NCI-H2081 treated with DMSO at 0.1 percent for 48 hours (cell line): ENCODE results near the gene EPHX1.
"Not testable (repeated sequence)": the region's sequence is repeated elsewhere in the genome, so short reads cannot be mapped to it uniquely, and the experiment has no call there.

Experiments used
- DNase-seq: peaks from one replicate; lab custom pipeline; 2025; lab: John Stamatoyannopoulos, UW

EPHX1 gene

GRCh38 chr1:225809842-225810578, at the start of gene EPHX1:
TSS of gene EPHX1 (plus strand) at chr1:225810124. CDS start at chr1:225828730, 18,606 bp downstream.
- peak; percentile 44 for DNase-seq

- DNase-seq = no peak
Measured at GRCh38 chr1:225760531-225760930, 49.4 kb upstream of the EPHX1 start.

- DNase-seq = not testable (repeated sequence)
Measured at GRCh38 chr1:225761395-225761794, 48.5 kb upstream of the EPHX1 start.

- DNase-seq = no peak
Measured at GRCh38 chr1:225762002-225762441, 47.9 kb upstream of the EPHX1 start.

- no peak for DNase-seq
Measured at GRCh38 chr1:225762444-225762843, 47.5 kb upstream of the EPHX1 start.

GRCh38 chr1:225763716-225764548, 46.0 kb upstream of the EPHX1 start:
- no peak for DNase-seq

- DNase-seq = no peak
Measured at GRCh38 chr1:225765982-225766674, 43.8 kb upstream of the EPHX1 start.

- no peak for DNase-seq
Measured at GRCh38 chr1:225766967-225767633, 42.8 kb upstream of the EPHX1 start.

- peak; percentile 45 for DNase-seq
Measured at GRCh38 chr1:225767634-225768540, 42.0 kb upstream of the EPHX1 start.

- DNase-seq = no peak
Measured at GRCh38 chr1:225768662-225769426, 41.1 kb upstream of the EPHX1 start.

GRCh38 chr1:225769687-225770086, 40.2 kb upstream of the EPHX1 start:
- no peak for DNase-seq

GRCh38 chr1:225770561-225771248, 39.2 kb upstream of the EPHX1 start:
- no peak for DNase-seq

GRCh38 chr1:225771661-225772322, 38.1 kb upstream of the EPHX1 start:
- DNase-seq = no peak

GRCh38 chr1:225772323-225772768, 37.6 kb upstream of the EPHX1 start:
- DNase-seq = peak; percentile 69

GRCh38 chr1:225772848-225773247, 37.1 kb upstream of the EPHX1 start:
- DNase-seq = no peak

GRCh38 chr1:225774281-225775147, 35.4 kb upstream of the EPHX1 start:
- DNase-seq = no peak

GRCh38 chr1:225776294-225776693, 33.6 kb upstream of the EPHX1 start:
- DNase-seq = no peak

- DNase-seq = peak; percentile 68
Measured at GRCh38 chr1:225777058-225777582, 32.8 kb upstream of the EPHX1 start.
